HEK293 (cell line): ENCODE data around the gene NPPB.

Experiments
- CTCF ChIA-PET: fragments of 350-600 bp; formaldehyde crosslinking; extraction: SDS; loops from one replicate; lab custom pipeline; 2021; ENCODE audit warnings: antibody characterized with exemption; lab: Yijun Ruan, JAX
- POLR2A ChIA-PET: fragments of 300-600 bp; formaldehyde crosslinking; extraction: SDS; loops from one replicate; lab custom pipeline; 2020; ENCODE audit warnings: antibody characterized with exemption, inconsistent platforms; lab: Yijun Ruan, JAX
- H3K27ac ChIP-seq: fragments of 200-500 bp; sonication (Bioruptor generic); 2 replicates; pipeline ENCODE4 v1.5.1; 2014; ENCODE audit warnings: low read depth, low read length, control low read depth, inconsistent platforms; ENCODE audit errors: extremely low read depth
- H3K36me3 ChIP-seq, 2 experiments: fragments of 200-500 bp in 1 of 2; sonication (Bioruptor generic) in 1 of 2; 1 replicate in 1 of 2; 2 replicates in 1 of 2; pipeline ENCODE4 v1.5.1; 2014 to 2017; ENCODE audit warnings: inconsistent platforms in 2 of 2, low read length in 2 of 2; ENCODE audit not compliant: control insufficient read depth in 2 of 2, insufficient read depth in 1 of 2
- H3K4me1 ChIP-seq: fragments of 200-500 bp; sonication (Bioruptor generic); 2 replicates; pipeline ENCODE4 v1.5.1; 2014; ENCODE audit warnings: mild to moderate bottlenecking, low read length, inconsistent platforms; ENCODE audit not compliant: control insufficient read depth, insufficient read depth
- H3K4me3 ChIP-seq: 2 replicates; pipeline ENCODE4 v1.5.1; 2011; ENCODE audit warnings: low read depth, mild to moderate bottlenecking, control low read depth, low read length, moderate library complexity
- H3K9me3 ChIP-seq: fragments of 200-500 bp; sonication (Bioruptor generic); 2 replicates; pipeline ENCODE4 v1.5.1; 2014; ENCODE audit warnings: low read depth, low read length, inconsistent platforms; ENCODE audit not compliant: control insufficient read depth, insufficient read depth
- GLI4 ChIP-seq: fragments of 450-650 bp; formaldehyde crosslinking; IDR thresholded peaks from 2 replicates; pipeline ENCODE4 v1.5.1; 2016; ENCODE audit warnings: missing biosample characterization, missing genetic modification characterization
- KLF1 ChIP-seq: fragments of 450-650 bp; formaldehyde crosslinking; IDR thresholded peaks from 2 replicates; pipeline ENCODE4 v1.5.1; 2016; ENCODE audit warnings: missing biosample characterization, missing genetic modification characterization
- KLF16 ChIP-seq: fragments of 450-650 bp; formaldehyde crosslinking; IDR thresholded peaks from 2 replicates; pipeline ENCODE4 v1.5.1; 2017; ENCODE audit warnings: missing biosample characterization, missing genetic modification characterization
- KLF9 ChIP-seq: fragments of 450-650 bp; formaldehyde crosslinking; IDR thresholded peaks from 2 replicates; pipeline ENCODE4 v1.5.1; 2016; ENCODE audit warnings: missing biosample characterization, missing genetic modification characterization, low read depth
- YY1 ChIP-seq: fragments of 450-650 bp; formaldehyde crosslinking; IDR thresholded peaks from 2 replicates; pipeline ENCODE4 v1.5.1; 2018; ENCODE audit warnings: missing biosample characterization, missing genetic modification characterization
- ZBTB17 ChIP-seq: fragments of 450-650 bp; formaldehyde crosslinking; IDR thresholded peaks from 2 replicates; pipeline ENCODE4 v1.5.1; 2016; ENCODE audit warnings: missing biosample characterization, missing genetic modification characterization
- ZNF114 ChIP-seq: fragments of 450-650 bp; formaldehyde crosslinking; IDR thresholded peaks from 2 replicates; pipeline ENCODE4 v1.5.0; 2017; ENCODE audit warnings: missing biosample characterization, missing genetic modification characterization
- ZNF19 ChIP-seq: fragments of 450-650 bp; formaldehyde crosslinking; IDR thresholded peaks from 2 replicates; pipeline ENCODE4; 2016; ENCODE audit warnings: missing biosample characterization, missing genetic modification characterization, low read depth
- ZNF248 ChIP-seq: fragments of 450-650 bp; formaldehyde crosslinking; IDR thresholded peaks from 2 replicates; pipeline ENCODE4 v1.5.1; 2017; ENCODE audit warnings: missing biosample characterization, missing genetic modification characterization
- ZNF311 ChIP-seq: fragments of 450-650 bp; formaldehyde crosslinking; IDR thresholded peaks from 2 replicates; pipeline ENCODE4 v1.5.1; 2017; ENCODE audit warnings: missing biosample characterization, missing genetic modification characterization, borderline replicate concordance
- ZNF341 ChIP-seq: fragments of 450-650 bp; formaldehyde crosslinking; IDR thresholded peaks from 2 replicates; pipeline ENCODE4; 2016; ENCODE audit warnings: low read depth, missing biosample characterization, missing genetic modification characterization
- ZNF366 ChIP-seq: fragments of 450-650 bp; formaldehyde crosslinking; conservative IDR thresholded peaks from 2 replicates; pipeline ENCODE4 v1.5.1; 2016; ENCODE audit warnings: missing biosample characterization, missing genetic modification characterization
- ZNF473 ChIP-seq: fragments of 450-650 bp; formaldehyde crosslinking; IDR thresholded peaks from 2 replicates; pipeline ENCODE4 v1.5.1; 2017; ENCODE audit warnings: missing biosample characterization, missing genetic modification characterization
- ZNF48 ChIP-seq: fragments of 450-650 bp; formaldehyde crosslinking; IDR thresholded peaks from 2 replicates; pipeline ENCODE4 v1.5.1; 2016; ENCODE audit warnings: missing biosample characterization, missing genetic modification characterization
- ZNF510 ChIP-seq: fragments of 450-650 bp; formaldehyde crosslinking; IDR thresholded peaks from 2 replicates; pipeline ENCODE4 v1.5.1; 2018; ENCODE audit warnings: mild to moderate bottlenecking, missing genetic modification characterization, missing biosample characterization; ENCODE audit not compliant: insufficient replicate concordance
- ZNF514 ChIP-seq: fragments of 450-650 bp; formaldehyde crosslinking; IDR thresholded peaks from 2 replicates; pipeline ENCODE4 v1.5.1; 2016; ENCODE audit warnings: missing biosample characterization, missing genetic modification characterization
- ZNF560 ChIP-seq: fragments of 450-650 bp; formaldehyde crosslinking; IDR thresholded peaks from 2 replicates; pipeline ENCODE4 v1.5.1; 2017; ENCODE audit warnings: missing biosample characterization, missing genetic modification characterization, borderline replicate concordance
- ZNF623 ChIP-seq: fragments of 450-650 bp; formaldehyde crosslinking; IDR thresholded peaks from 2 replicates; pipeline ENCODE4 v1.5.1; 2016; ENCODE audit warnings: missing biosample characterization, missing genetic modification characterization
- ZNF76 ChIP-seq: fragments of 450-650 bp; formaldehyde crosslinking; IDR thresholded peaks from 2 replicates; pipeline ENCODE4; 2016; ENCODE audit warnings: low read depth, missing biosample characterization, missing genetic modification characterization, borderline replicate concordance
- ZNF791 ChIP-seq: fragments of 450-650 bp; formaldehyde crosslinking; IDR thresholded peaks from 2 replicates; pipeline ENCODE4 v1.5.1; 2016; ENCODE audit warnings: missing biosample characterization, missing genetic modification characterization
- TF ChIP-seq, protein P1 (sequence below): fragments of 450-650 bp; formaldehyde crosslinking; IDR thresholded peaks from 2 replicates; pipeline ENCODE4 v1.5.1; 2017; ENCODE audit warnings: missing biosample characterization, missing genetic modification characterization
- TF ChIP-seq, protein P2 (sequence below): fragments of 450-650 bp; formaldehyde crosslinking; IDR thresholded peaks from 2 replicates; pipeline ENCODE4 v1.5.1; 2016; ENCODE audit warnings: missing biosample characterization, missing genetic modification characterization, low read depth
- TF ChIP-seq, protein P3 (sequence below): fragments of 450-650 bp; formaldehyde crosslinking; IDR thresholded peaks from 2 replicates; pipeline ENCODE4 v1.5.1; 2016; ENCODE audit warnings: missing biosample characterization, missing genetic modification characterization
- TF ChIP-seq, protein P4 (sequence below): fragments of 450-650 bp; formaldehyde crosslinking; IDR thresholded peaks from 2 replicates; pipeline ENCODE4 v1.5.1; 2017; ENCODE audit warnings: missing biosample characterization, missing genetic modification characterization
- TF ChIP-seq, protein P5 (sequence below): fragments of 450-650 bp; IDR thresholded peaks from 2 replicates; pipeline ENCODE4 v1.5.1; 2018; ENCODE audit warnings: missing biosample characterization, mild to moderate bottlenecking, missing genetic modification characterization
- TF ChIP-seq, protein P6 (sequence below): fragments of 450-650 bp; formaldehyde crosslinking; IDR thresholded peaks from 2 replicates; pipeline ENCODE4 v1.5.1; 2016; ENCODE audit warnings: missing biosample characterization, missing genetic modification characterization

NPPB gene

DNA sequence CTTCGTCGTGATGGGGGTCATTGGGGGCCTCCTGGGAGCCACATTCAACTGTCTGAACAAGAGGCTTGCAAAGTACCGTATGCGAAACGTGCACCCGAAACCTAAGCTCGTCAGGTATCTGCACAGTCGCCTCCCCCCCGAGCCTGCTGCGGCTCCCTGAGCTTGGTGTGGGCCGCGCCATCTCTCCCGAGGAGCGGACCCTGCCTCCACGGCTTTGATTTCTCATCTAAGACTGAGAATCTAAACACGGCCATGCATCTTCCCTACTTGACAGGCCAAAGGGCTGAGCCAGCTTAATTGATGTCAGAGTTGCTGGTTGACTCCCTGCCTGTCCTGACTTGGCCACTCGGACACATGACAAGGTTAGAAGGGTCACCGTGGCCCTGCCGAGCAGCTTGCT lies 30.2 kb downstream of the NPPB start:
- no peak overlapping the region for H3K27ac ChIP-seq
- no peak overlapping the region for H3K4me3 ChIP-seq
- peaks cover 0 to 92% of the 10 kb centered on the region in 2 experiments; a peak in 2 of 3 replicates for H3K36me3 ChIP-seq
- ChIA-PET CTCF (interaction anchor here (1.3 to 1.4 kb wide), 2 partner anchors 10 to 202 kb away, joined by 4 to 6 read pairs; no protein-coding TSS in a partner anchor), POLR2A (interaction anchor here (0.6 kb wide), 1 partner anchor 798 kb away, joined by 3 read pairs; no protein-coding TSS in a partner anchor)
- TF ChIP-seq ZNF791 (tag by site-specific recombination) (no peak), ZNF514 (tag by site-specific recombination) (no peak), ZNF366 (tag by site-specific recombination) (no peak), YY1 (no peak), ZNF48 (tag by site-specific recombination) (no peak), KLF1 (tag by site-specific recombination) (no peak), ZNF19 (tag by site-specific recombination) (no peak), ZNF510 (no peak)
- TF ChIP-seq, protein P1, sequence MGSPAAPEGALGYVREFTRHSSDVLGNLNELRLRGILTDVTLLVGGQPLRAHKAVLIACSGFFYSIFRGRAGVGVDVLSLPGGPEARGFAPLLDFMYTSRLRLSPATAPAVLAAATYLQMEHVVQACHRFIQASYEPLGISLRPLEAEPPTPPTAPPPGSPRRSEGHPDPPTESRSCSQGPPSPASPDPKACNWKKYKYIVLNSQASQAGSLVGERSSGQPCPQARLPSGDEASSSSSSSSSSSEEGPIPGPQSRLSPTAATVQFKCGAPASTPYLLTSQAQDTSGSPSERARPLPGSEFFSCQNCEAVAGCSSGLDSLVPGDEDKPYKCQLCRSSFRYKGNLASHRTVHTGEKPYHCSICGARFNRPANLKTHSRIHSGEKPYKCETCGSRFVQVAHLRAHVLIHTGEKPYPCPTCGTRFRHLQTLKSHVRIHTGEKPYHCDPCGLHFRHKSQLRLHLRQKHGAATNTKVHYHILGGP (tag by site-specific recombination) = no peak
- TF ChIP-seq, protein P2, sequence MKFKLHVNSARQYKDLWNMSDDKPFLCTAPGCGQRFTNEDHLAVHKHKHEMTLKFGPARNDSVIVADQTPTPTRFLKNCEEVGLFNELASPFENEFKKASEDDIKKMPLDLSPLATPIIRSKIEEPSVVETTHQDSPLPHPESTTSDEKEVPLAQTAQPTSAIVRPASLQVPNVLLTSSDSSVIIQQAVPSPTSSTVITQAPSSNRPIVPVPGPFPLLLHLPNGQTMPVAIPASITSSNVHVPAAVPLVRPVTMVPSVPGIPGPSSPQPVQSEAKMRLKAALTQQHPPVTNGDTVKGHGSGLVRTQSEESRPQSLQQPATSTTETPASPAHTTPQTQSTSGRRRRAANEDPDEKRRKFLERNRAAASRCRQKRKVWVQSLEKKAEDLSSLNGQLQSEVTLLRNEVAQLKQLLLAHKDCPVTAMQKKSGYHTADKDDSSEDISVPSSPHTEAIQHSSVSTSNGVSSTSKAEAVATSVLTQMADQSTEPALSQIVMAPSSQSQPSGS (tag by site-specific recombination) = no peak
- TF ChIP-seq, protein P3, sequence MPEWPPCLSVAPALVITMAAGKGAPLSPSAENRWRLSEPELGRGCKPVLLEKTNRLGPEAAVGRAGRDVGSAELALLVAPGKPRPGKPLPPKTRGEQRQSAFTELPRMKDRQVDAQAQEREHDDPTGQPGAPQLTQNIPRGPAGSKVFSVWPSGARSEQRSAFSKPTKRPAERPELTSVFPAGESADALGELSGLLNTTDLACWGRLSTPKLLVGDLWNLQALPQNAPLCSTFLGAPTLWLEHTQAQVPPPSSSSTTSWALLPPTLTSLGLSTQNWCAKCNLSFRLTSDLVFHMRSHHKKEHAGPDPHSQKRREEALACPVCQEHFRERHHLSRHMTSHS (tag by site-specific recombination) = no peak
- no peaks in the 10 kb centered on the region for H3K9me3 ChIP-seq
- no peaks in the 10 kb centered on the region for H3K4me1 ChIP-seq

DNA sequence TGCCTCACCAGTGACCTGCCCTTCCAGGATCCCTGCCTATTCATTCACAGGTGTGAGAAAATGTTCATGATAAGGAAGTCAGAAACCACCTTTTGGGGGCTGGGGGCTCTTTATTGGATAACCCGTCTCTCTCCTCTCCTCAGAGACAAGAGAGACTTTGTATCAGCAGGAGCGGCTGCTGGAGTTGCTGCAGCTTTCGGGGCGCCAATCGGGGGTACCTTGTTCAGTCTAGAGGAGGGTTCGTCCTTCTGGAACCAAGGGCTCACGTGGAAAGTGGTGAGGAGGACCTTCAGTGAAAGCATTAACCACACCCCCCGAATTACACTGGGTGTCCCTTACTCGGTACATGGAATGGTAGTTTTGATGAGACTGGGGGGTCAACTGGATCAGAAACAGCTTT lies 31.8 kb downstream of the NPPB start:
- ChIA-PET CTCF (no interaction called here), POLR2A (interaction anchor here (0.7 kb wide), 1 partner anchor 280 kb away, joined by 10 read pairs; no protein-coding TSS in a partner anchor)
- TF ChIP-seq ZNF19 (tag by site-specific recombination) (no peak), ZNF560 (tag by site-specific recombination) (no peak), KLF9 (tag by site-specific recombination) (no peak), ZNF341 (tag by site-specific recombination) (no peak), GLI4 (tag by site-specific recombination) (no peak), ZBTB17 (tag by site-specific recombination) (no peak), ZNF114 (tag by site-specific recombination) (no peak), ZNF76 (no peak), KLF16 (tag by site-specific recombination) (no peak), ZNF311 (tag by site-specific recombination) (no peak), ZNF248 (no peak), ZNF623 (tag by site-specific recombination) (no peak), ZNF473 (no peak)
- TF ChIP-seq, protein P4, sequence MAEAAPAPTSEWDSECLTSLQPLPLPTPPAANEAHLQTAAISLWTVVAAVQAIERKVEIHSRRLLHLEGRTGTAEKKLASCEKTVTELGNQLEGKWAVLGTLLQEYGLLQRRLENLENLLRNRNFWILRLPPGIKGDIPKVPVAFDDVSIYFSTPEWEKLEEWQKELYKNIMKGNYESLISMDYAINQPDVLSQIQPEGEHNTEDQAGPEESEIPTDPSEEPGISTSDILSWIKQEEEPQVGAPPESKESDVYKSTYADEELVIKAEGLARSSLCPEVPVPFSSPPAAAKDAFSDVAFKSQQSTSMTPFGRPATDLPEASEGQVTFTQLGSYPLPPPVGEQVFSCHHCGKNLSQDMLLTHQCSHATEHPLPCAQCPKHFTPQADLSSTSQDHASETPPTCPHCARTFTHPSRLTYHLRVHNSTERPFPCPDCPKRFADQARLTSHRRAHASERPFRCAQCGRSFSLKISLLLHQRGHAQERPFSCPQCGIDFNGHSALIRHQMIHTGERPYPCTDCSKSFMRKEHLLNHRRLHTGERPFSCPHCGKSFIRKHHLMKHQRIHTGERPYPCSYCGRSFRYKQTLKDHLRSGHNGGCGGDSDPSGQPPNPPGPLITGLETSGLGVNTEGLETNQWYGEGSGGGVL (tag by site-specific recombination) = no peak
- TF ChIP-seq, protein P2 (tag by site-specific recombination) = no peak
- TF ChIP-seq, protein P5, sequence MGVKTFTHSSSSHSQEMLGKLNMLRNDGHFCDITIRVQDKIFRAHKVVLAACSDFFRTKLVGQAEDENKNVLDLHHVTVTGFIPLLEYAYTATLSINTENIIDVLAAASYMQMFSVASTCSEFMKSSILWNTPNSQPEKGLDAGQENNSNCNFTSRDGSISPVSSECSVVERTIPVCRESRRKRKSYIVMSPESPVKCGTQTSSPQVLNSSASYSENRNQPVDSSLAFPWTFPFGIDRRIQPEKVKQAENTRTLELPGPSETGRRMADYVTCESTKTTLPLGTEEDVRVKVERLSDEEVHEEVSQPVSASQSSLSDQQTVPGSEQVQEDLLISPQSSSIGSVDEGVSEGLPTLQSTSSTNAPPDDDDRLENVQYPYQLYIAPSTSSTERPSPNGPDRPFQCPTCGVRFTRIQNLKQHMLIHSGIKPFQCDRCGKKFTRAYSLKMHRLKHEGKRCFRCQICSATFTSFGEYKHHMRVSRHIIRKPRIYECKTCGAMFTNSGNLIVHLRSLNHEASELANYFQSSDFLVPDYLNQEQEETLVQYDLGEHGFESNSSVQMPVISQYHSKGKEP (tag by site-specific recombination) = no peak
- TF ChIP-seq, protein P6, sequence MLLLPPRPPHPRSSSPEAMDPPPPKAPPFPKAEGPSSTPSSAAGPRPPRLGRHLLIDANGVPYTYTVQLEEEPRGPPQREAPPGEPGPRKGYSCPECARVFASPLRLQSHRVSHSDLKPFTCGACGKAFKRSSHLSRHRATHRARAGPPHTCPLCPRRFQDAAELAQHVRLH = no peak
- Histone ChIP-seq H3K9me3 (no peaks in the 10 kb centered on the region), H3K4me1 (no peaks in the 10 kb centered on the region), H3K36me3 (peaks cover 0 to 90% of the 10 kb centered on the region in 2 experiments; a peak in 2 of 3 replicates), H3K27ac (no peak overlapping the region), H3K4me3 (no peak overlapping the region)
